Measurements from ENCODE around the gene JADE2. TPM values are rescaled to one million over a fixed set of nuclear protein-coding genes. Genes with fewer than 3 reads are reported as not detected.

Gene JADE2
- total RNA-seq, 1 experiment from 2014 or later: 39.9 TPM

- H3K9me2 ChIP-seq (ENCODE audit: insufficient read depth): no peaks in the 10 kb centered on the region
- CTCF ChIA-PET: interaction anchor here (1.0 kb wide), 1 partner anchor 24 kb away, joined by 3 read pairs; no protein-coding TSS in a partner anchor
- H3K27me3 ChIP-seq (ENCODE audit: insufficient read depth, low read length): no peaks in the 10 kb centered on the region
- RAD21 ChIA-PET (ENCODE audit: low non-redundant PET in 1 of 2, low total read pairs in 2 of 2, uncharacterized antibody in 2 of 2, unreplicated experiment in 2 of 2): no interaction called here
- no peaks in the 10 kb centered on the region for H3K79me2 ChIP-seq (ENCODE audit: insufficient read depth, low read length)
- H3K9ac ChIP-seq (ENCODE audit: low read length): no peak overlapping the region
- H3K9me3 ChIP-seq (ENCODE audit: control insufficient read depth in 1 of 2, insufficient read depth in 1 of 2, low read depth in 1 of 2, low read length in 2 of 2): no peaks in the 10 kb centered on the region
- no peak overlapping the region for H3K27ac ChIP-seq (ENCODE audit: low read depth, low read length)
- H3K4me2 ChIP-seq (ENCODE audit: low read length): no peak overlapping the region
- H4K20me1 ChIP-seq (ENCODE audit: insufficient read depth): no peaks in the 10 kb centered on the region
- ATAC-seq: no peak
- H2AFZ ChIP-seq (ENCODE audit: low read depth, low read length, poor library complexity, severe bottlenecking): no peak overlapping the region
- no peak for TF ChIP-seq FOSL1 (IDR thresholded peaks at IDR 0.05; ENCODE audit: low read depth)
- no peak for TF ChIP-seq ELF1 (IDR thresholded peaks at IDR 0.05; ENCODE audit: borderline replicate concordance, low read depth)
- TF ChIP-seq POLR2AphosphoS5 (IDR thresholded peaks at IDR 0.05; ENCODE audit: low read depth, low read length): no peak
- no peak for TF ChIP-seq ZFX (IDR thresholded peaks at IDR 0.05)
- TF ChIP-seq EGR1 (IDR thresholded peaks at IDR 0.05; ENCODE audit: low read depth): no peak
- no peak for TF ChIP-seq JUND (IDR thresholded peaks at IDR 0.05)
- TF ChIP-seq CTCF (IDR thresholded peaks at IDR 0.05 in 2 of 3, conservative IDR thresholded peaks at IDR 0.05 in 1 of 3; ENCODE audit: borderline replicate concordance in 1 of 3, insufficient read depth in 1 of 3, low read depth in 2 of 3, low read length in 2 of 3): no peak
- TF ChIP-seq TCF7L2 (IDR thresholded peaks at IDR 0.05; ENCODE audit: borderline replicate concordance, extremely low read depth, insufficient read depth, insufficient read length): no peak
- TF ChIP-seq REST (IDR thresholded peaks at IDR 0.05; ENCODE audit: low read depth): no peak
- TF ChIP-seq CEBPB (IDR thresholded peaks at IDR 0.05; ENCODE audit: low read depth): no peak
- no peak for TF ChIP-seq YY1 (IDR thresholded peaks at IDR 0.05; ENCODE audit: extremely low read depth, insufficient replicate concordance, low read depth, low read length)
- no peak for TF ChIP-seq SIN3A (IDR thresholded peaks at IDR 0.05; ENCODE audit: low read depth)
- no peak for TF ChIP-seq CBX3 (IDR thresholded peaks at IDR 0.05; ENCODE audit: low read depth)
- TF ChIP-seq MAX (IDR thresholded peaks at IDR 0.05): no peak
- no peak for TF ChIP-seq SRF (IDR thresholded peaks at IDR 0.05; ENCODE audit: low read depth)
- TF ChIP-seq ZBTB33 (IDR thresholded peaks at IDR 0.05; ENCODE audit: extremely low read depth, insufficient replicate concordance, low read length): no peak
- TF ChIP-seq ZNF274 (IDR thresholded peaks at IDR 0.05; ENCODE audit: low read depth, low read length): no peak
- no peak for TF ChIP-seq ATF3 (IDR thresholded peaks at IDR 0.05)
- no peak for TF ChIP-seq EZH2phosphoT487 (IDR thresholded peaks at IDR 0.05; ENCODE audit: borderline replicate concordance)
- no peak for TF ChIP-seq EZH2 (IDR thresholded peaks at IDR 0.05)
- H3K4me1 ChIP-seq (ENCODE audit: control insufficient read depth in 1 of 2, insufficient read depth in 2 of 2, low read length in 2 of 2): peaks cover 0 to 8% of the 10 kb centered on the region in 2 experiments; a peak in 2 of 4 replicates
- H3K36me3 ChIP-seq (ENCODE audit: control insufficient read depth in 1 of 2, insufficient read depth in 2 of 2, low read length in 2 of 2): peaks cover 18 to 32% of the 10 kb centered on the region in 2 experiments
- POLR2A ChIA-PET: no interaction called here
- DNase-seq (ENCODE audit: low read depth, low spot score): no peak
- intact Hi-C loops (cut with micrococcal nuclease): no loop called here
- no peak overlapping the region for H3K4me3 ChIP-seq (replicated peaks in 1 of 2; ENCODE audit: low read depth in 1 of 2, low read length in 2 of 2)
- TSS peak; percentile 40 for BruUV-seq (replicated peaks)
Measured at GRCh38 chr5:134563221-134563620, 37.8 kb downstream of the JADE2 start.
